Measurements from ENCODE around the gene SKA2. TPM values are rescaled to one million over a fixed set of nuclear protein-coding genes. Genes with fewer than 3 reads are reported as not detected.
"Not testable (repeated sequence)": the region's sequence is repeated elsewhere in the genome, so short reads cannot be mapped to it uniquely, and the experiment has no call there.

SKA2 gene
- total RNA-seq, 2 experiments from 2014 or later, result 79.5 to 112 TPM

GRCh38 chr17:59151591-59151990 is 3.4 kb downstream of the SKA2 start:
- intact Hi-C loops (cut with DNase I, micrococcal nuclease), result loop anchor here (10.0 kb wide), 2 partner anchors 413 to 817 kb away; partner anchors contain the start of gene DHX40 (in 1 of the 2)
- ATAC-seq (no peak), DNase-seq (no peak)
- Mint-ChIP-seq H3K4me1 (peaks cover 43% of the 10 kb centered on the region), H3K4me3 (no peak overlapping the region), H3K36me3 (ENCODE audit: low read depth) (peaks cover 10% of the 10 kb centered on the region), H3K9me3 (ENCODE audit: low read depth) (no peaks in the 10 kb centered on the region), H3K27me3 (no peaks in the 10 kb centered on the region), H3K27ac (peak overlapping the region; percentile 17)
- ChIA-PET CTCF (interaction anchor here (0.6 to 2.1 kb wide), 5 partner anchors 9 to 168 kb away, joined by 3 to 8 read pairs (median 3); partner anchors contain the start of gene TRIM37), POLR2A (no interaction called here)

- H3K9me3 Mint-ChIP-seq (ENCODE audit: low read depth), result no peaks in the 10 kb centered on the region
- intact Hi-C loops (cut with DNase I, micrococcal nuclease), result loop anchor here (10.0 kb wide), 2 partner anchors 414 to 816 kb away; partner anchors contain the start of gene DHX40 (in 1 of the 2)
- H3K27ac Mint-ChIP-seq, result no peak overlapping the region
Observed at GRCh38 chr17:59151006-59151405, 4.0 kb downstream of the SKA2 start.

DNA sequence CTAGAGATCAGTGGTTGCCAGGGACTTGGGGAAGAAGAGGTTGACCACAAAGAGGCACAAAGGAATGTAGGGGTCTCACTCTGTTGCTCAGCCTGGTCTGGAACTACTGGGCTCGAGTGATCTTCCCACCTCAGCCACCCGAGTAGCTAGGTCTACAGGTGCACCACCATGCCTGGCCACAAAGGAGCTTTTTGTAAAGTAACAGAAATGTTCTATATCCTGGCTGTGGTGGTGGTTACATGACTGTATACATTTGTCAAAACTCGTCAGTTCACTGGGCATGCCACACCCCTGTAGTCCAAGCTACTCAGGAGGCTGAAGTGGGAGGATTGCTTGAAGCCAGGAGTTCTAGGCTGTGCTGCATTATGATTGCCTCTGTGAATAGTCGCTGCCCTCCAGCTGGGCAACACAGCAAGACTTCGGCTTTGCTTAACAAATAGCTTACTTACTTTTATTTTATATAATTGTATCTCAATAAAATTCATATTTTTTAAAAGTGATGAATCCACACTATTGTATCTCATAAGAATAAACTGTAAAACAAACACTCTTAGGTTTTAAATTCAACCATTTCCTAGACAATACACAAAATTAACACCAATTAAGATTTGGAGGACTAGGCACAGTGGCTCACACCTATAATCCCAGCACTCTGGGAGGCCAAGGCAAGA is 5.0 kb downstream of the SKA2 start:
- H3K27ac Mint-ChIP-seq, result no peak overlapping the region
- H3K9me3 Mint-ChIP-seq (ENCODE audit: low read depth), result no peaks in the 10 kb centered on the region
- H3K4me1 Mint-ChIP-seq, result peaks cover 43% of the 10 kb centered on the region
- H3K27me3 Mint-ChIP-seq, result no peaks in the 10 kb centered on the region
- peak; percentile 26 for DNase-seq
- ChIA-PET POLR2A (interaction anchor here (0.6 to 0.7 kb wide), 3 partner anchors 43 to 1466 kb away, joined by 3 read pairs; partner anchors contain the start of gene TRIM37), CTCF (interaction anchor here (1.0 to 2.0 kb wide), 2 partner anchors 18 to 38 kb away, joined by 3 to 9 read pairs; no protein-coding TSS in a partner anchor)
- ATAC-seq, result peak; percentile 43
- peaks cover 12% of the 10 kb centered on the region for H3K36me3 Mint-ChIP-seq (ENCODE audit: low read depth)
- intact Hi-C loops (cut with DNase I, micrococcal nuclease), result loop anchor here (10.0 kb wide), 2 partner anchors 415 to 815 kb away; partner anchors contain the start of gene DHX40 (in 1 of the 2)
- no peak overlapping the region for H3K4me3 Mint-ChIP-seq

More at GRCh38 chr17:59151006-59151405, 4.0 kb downstream of the SKA2 start:
- Mint-ChIP-seq H3K4me1 (peaks cover 41% of the 10 kb centered on the region), H3K36me3 (ENCODE audit: low read depth) (peaks cover 10% of the 10 kb centered on the region), H3K27me3 (no peaks in the 10 kb centered on the region), H3K4me3 (no peak overlapping the region)
- ChIA-PET POLR2A (no interaction called here), CTCF (interaction anchor here (0.9 to 2.1 kb wide), 3 partner anchors 9 to 20 kb away, joined by 3 to 8 read pairs (median 4); no protein-coding TSS in a partner anchor)
- no peak for ATAC-seq
- no peak for DNase-seq

DNA sequence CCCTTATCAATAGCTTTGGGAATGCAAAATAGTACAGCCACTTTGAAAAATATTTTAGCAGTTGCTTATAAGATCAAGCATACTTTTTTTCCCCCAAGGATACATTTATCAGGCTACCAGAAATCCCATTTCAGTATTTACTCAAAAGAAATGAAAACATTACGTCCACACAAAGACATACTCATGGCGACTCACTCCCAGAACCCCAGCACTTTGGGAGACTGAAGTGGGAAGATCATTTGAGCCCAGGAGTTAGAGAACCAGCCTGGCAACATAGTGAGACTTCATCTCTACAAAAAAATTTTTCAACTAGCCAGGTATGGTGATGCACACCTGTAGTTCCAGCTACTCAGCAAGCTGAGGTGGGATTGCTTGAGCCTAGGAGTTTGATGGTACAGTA is 5.9 kb downstream of the SKA2 start:
- peaks cover 12% of the 10 kb centered on the region for H3K36me3 Mint-ChIP-seq (ENCODE audit: low read depth)
- H3K27me3 Mint-ChIP-seq, result no peaks in the 10 kb centered on the region
- no peak for DNase-seq
- H3K9me3 Mint-ChIP-seq (ENCODE audit: low read depth), result no peaks in the 10 kb centered on the region
- ChIA-PET POLR2A (no interaction called here), CTCF (interaction anchor here (1.0 to 2.0 kb wide), 3 partner anchors 17 to 62 kb away, joined by 3 to 9 read pairs (median 3); no protein-coding TSS in a partner anchor)
- H3K27ac Mint-ChIP-seq, result no peak overlapping the region
- H3K4me1 Mint-ChIP-seq, result peaks cover 43% of the 10 kb centered on the region
- intact Hi-C loops (cut with DNase I, micrococcal nuclease), result no loop called here
- ATAC-seq, result no peak
- H3K4me3 Mint-ChIP-seq, result no peak overlapping the region

DNA sequence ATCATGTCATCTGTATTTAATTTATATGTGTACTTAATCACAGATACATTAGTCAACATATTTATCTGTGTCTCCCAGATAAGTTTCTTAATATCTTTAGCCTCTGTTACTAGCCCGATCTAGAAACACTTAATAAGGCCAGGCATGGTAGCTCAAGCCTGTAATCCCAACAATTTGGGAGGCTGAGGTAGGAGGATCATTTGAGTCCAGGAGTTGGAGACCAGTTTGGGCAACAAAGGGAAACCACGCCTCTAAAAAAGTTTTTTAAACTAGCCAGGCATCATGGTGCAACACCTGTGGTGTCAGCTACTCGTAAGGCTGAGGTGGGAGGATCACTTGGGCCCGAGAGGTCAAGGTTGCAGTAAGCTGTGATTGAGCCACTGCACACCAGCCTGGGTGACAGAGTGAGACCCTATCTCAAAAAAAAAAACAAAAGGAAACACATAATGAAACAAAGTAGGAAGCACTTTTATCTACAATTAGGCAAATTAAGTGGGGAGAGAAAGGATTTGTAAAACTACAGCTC is 9.4 kb downstream of the SKA2 start:
- no peak overlapping the region for H3K27ac Mint-ChIP-seq
- H3K4me1 Mint-ChIP-seq, result peaks cover 20% of the 10 kb centered on the region
- ATAC-seq (no peak), DNase-seq (no peak)
- no peak overlapping the region for H3K4me3 Mint-ChIP-seq
- intact Hi-C loops (cut with DNase I, micrococcal nuclease), result no loop called here
- H3K36me3 Mint-ChIP-seq (ENCODE audit: low read depth), result peaks cover 6% of the 10 kb centered on the region
- no peaks in the 10 kb centered on the region for H3K9me3 Mint-ChIP-seq (ENCODE audit: low read depth)
- ChIA-PET CTCF (interaction anchor here (0.6 kb wide), 1 partner anchor 446 kb away, joined by 3 read pairs; no protein-coding TSS in a partner anchor), POLR2A (interaction anchor here (0.9 kb wide), 1 partner anchor 10 kb away, joined by 4 read pairs; the partner anchor contains the start of genes PRR11 and SKA2)
- no peaks in the 10 kb centered on the region for H3K27me3 Mint-ChIP-seq

GRCh38 chr17:59141860-59142259 is 13.1 kb downstream of the SKA2 start:
- Mint-ChIP-seq H3K27ac (no peak overlapping the region), H3K27me3 (no peaks in the 10 kb centered on the region), H3K9me3 (ENCODE audit: low read depth) (no peaks in the 10 kb centered on the region), H3K4me1 (peaks cover 2% of the 10 kb centered on the region), H3K4me3 (no peak overlapping the region), H3K36me3 (ENCODE audit: low read depth) (peaks cover 2% of the 10 kb centered on the region)
- DNase-seq (no peak), ATAC-seq (no peak)
- POLR2A ChIA-PET, result interaction anchor here (0.5 kb wide), 1 partner anchor 176 kb away, joined by 3 read pairs; no protein-coding TSS in a partner anchor
- intact Hi-C loops (cut with DNase I, micrococcal nuclease), result no loop called here
- CTCF ChIA-PET, result interaction anchor here (1.3 kb wide), 1 partner anchor 10 kb away, joined by 4 read pairs; no protein-coding TSS in a partner anchor

GRCh38 chr17:59139939-59140338 is 15.0 kb downstream of the SKA2 start:
- no peak for DNase-seq
- Mint-ChIP-seq H3K27me3 (no peaks in the 10 kb centered on the region), H3K4me1 (no peaks in the 10 kb centered on the region), H3K36me3 (ENCODE audit: low read depth) (no peaks in the 10 kb centered on the region), H3K9me3 (ENCODE audit: low read depth) (no peaks in the 10 kb centered on the region), H3K4me3 (no peak overlapping the region), H3K27ac (no peak overlapping the region)
- POLR2A ChIA-PET, result no interaction called here
- CTCF ChIA-PET, result interaction anchor here (0.5 kb wide), 1 partner anchor 25 kb away, joined by 3 read pairs; no protein-coding TSS in a partner anchor
- no peak for ATAC-seq
- intact Hi-C loops (cut with DNase I, micrococcal nuclease), result no loop called here

- H3K4me3 Mint-ChIP-seq; H3K4me1 Mint-ChIP-seq; H3K27me3 Mint-ChIP-seq; H3K9me3 Mint-ChIP-seq (ENCODE audit: low read depth); H3K36me3 Mint-ChIP-seq (ENCODE audit: low read depth); DNase-seq; POLR2A ChIA-PET; H3K27ac Mint-ChIP-seq; ATAC-seq; intact Hi-C loops (cut with DNase I, micrococcal nuclease); CTCF ChIA-PET: not testable (repeated sequence)
Observed at GRCh38 chr17:59138339-59138738, 16.6 kb downstream of the SKA2 start.

DNA sequence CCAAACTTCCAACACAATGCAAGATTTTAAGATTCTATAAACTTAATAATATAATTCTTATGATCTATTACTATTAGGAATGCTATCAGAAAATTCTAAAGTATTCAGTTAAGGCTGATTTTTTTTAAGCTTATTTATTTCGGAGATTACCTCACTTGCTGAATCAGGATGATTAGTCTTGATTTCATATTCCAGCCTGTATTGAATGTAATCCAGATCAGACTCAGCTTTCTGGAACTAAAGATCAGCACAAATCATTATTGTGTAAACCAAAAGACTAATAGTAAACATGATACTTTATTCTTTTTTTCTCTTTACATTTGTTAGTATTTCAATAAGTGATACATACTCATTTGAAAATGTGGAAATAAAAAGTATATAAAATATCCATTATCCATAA is 23.9 kb downstream of the SKA2 start:
- POLR2A ChIA-PET, result no interaction called here
- DNase-seq, result no peak
- Mint-ChIP-seq H3K9me3 (ENCODE audit: low read depth) (no peaks in the 10 kb centered on the region), H3K27ac (no peak overlapping the region), H3K4me3 (no peak overlapping the region), H3K4me1 (peaks cover 5% of the 10 kb centered on the region), H3K36me3 (ENCODE audit: low read depth) (peaks cover 13% of the 10 kb centered on the region), H3K27me3 (no peaks in the 10 kb centered on the region)
- ATAC-seq, result no peak
- intact Hi-C loops (cut with DNase I, micrococcal nuclease), result no loop called here
- CTCF ChIA-PET, result interaction anchor here (0.6 to 2.2 kb wide), 4 partner anchors 15 to 430 kb away, joined by 3 to 9 read pairs (median 3); no protein-coding TSS in a partner anchor

GRCh38 chr17:59129814-59130213 is 25.2 kb downstream of the SKA2 start:
- POLR2A ChIA-PET, result no interaction called here
- H3K27me3 Mint-ChIP-seq, result no peaks in the 10 kb centered on the region
- no peak for DNase-seq
- no peak overlapping the region for H3K27ac Mint-ChIP-seq
- H3K4me1 Mint-ChIP-seq, result peaks cover 5% of the 10 kb centered on the region
- H3K4me3 Mint-ChIP-seq, result no peak overlapping the region
- ATAC-seq, result no peak
- H3K9me3 Mint-ChIP-seq (ENCODE audit: low read depth), result no peaks in the 10 kb centered on the region
- intact Hi-C loops (cut with DNase I, micrococcal nuclease), result no loop called here
- H3K36me3 Mint-ChIP-seq (ENCODE audit: low read depth), result peaks cover 13% of the 10 kb centered on the region
- CTCF ChIA-PET, result interaction anchor here (0.6 kb wide), 1 partner anchor 43 kb away, joined by 3 read pairs; no protein-coding TSS in a partner anchor

DNA sequence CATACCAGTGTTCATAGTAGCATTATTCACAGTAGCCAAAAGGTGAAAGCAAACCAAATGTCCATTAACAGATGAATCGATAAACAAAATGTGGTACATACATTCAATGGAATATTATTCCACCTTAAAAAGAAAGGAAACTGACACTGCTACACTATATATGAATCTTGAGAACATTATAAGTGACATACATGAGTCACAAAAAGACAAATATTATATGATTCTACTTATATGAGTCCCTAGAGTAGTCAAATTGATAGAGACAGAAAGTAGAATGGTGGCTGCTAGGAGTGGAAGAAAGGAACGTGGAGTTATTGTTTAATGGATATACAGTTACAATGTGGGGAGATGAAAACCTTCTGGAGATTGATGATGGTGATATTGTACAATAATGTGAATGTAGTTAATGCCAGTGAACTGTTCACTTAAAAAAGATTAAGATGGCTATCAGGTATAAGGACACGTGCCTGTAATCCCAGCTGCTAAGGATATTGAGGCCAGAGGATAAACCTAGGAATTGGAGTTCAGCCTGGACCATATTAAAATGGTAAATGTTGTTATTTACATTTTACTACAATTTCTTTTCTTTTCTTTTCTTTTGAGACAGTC is 28.1 kb downstream of the SKA2 start:
- ATAC-seq (peak; percentile 64), DNase-seq (no peak)
- Mint-ChIP-seq H3K9me3 (ENCODE audit: low read depth) (no peaks in the 10 kb centered on the region), H3K4me3 (no peak overlapping the region), H3K4me1 (peaks cover 4% of the 10 kb centered on the region), H3K36me3 (ENCODE audit: low read depth) (peaks cover 16% of the 10 kb centered on the region), H3K27ac (no peak overlapping the region), H3K27me3 (no peaks in the 10 kb centered on the region)
- CTCF ChIA-PET, result no interaction called here
- intact Hi-C loops (cut with DNase I, micrococcal nuclease), result no loop called here
- POLR2A ChIA-PET, result no interaction called here
